Stimulated activated CD8-positive, alpha-beta memory T cell treated with anti-CD3 and anti-CD28 coated beads, Interleukin-4, amount 100 ng/mL, for 1 hour (primary cell): ENCODE data around the gene CSF2.

ENCODE experiments used
- DNase-seq, 2 donors: peaks; one replicate each; pipeline ENCODE4 v3.0.0-alpha.2; 2020; ENCODE audit warnings: low read depth in 2 of 2, low spot score in 1 of 2

Gene CSF2

DNA sequence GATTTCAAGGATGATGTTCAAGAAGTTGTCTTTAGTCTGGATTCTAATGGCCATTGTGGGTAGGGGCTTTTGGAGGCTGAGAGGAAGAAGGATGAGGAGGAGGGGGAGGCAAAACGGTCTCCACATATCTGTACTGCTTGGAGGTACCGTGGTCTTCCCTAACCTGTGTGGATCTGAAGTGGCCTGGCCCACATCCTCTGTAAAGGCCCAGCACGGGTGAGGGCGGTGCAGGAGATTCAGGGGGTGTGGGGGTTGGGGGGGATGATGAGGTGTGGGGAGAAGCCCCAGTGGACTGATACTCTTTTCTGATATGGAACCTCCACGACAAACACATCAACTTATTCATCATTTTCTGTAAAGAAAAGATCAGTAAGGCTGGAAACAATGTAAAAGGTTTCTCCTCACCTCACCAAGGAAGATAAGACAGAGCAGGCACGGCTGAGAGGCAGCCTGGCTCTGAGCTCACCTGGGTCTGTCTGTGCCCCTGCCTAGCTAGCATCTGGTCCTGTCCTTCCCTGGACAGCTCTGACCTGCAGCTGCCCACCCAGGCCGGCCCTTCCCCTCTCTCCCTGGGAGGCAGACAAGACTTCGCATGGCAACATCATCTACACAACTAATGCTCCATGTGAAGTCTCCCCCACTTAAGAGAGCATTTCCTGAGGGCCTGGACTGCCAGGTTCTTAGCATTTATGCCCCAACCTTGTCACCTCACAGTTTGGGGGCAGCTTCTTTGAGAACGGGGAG lies 18.7 kb upstream of the CSF2 start:
- no peak for DNase-seq

- DNase-seq: no peak
Measured at GRCh38 chr5:132055441-132055807, 18.2 kb upstream of the CSF2 start.

DNA sequence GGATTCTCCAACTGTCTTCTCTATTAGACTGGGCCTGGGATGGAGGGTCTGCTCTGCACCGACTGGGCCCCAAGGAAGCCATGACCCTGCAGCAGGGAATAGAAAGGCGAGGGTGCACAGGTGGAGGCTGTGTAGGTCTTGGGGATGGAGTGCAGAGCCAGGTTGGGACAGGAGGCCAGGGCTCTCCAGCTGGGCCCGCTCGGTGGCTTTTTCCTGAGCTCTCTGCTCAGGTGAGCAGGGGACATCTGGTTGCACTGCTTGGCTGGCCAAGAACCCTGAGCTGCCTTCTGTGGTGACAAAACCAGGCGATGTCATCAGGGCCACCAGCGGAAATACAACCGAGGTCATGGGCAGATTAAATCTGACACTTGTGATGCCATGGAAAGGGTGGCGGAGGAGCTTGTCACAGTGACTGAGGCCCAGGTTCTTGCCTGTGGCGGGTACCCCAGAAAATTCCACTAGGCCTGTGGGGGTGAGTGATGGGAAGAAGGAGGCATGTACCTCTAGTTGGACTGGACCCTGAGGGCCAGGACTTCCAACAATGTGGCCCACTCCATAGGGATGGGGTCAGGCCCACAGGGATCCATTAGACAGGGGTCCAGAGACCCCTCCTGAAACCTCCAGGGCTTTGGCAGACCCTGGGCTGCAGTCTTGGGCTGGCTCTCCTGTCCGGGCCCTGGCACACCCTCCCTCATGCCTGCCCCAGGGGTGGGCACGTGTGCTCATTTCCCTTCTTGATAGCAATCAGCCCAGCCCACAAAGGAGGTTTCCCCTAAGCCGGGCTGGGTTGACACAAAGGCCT lies 17.6 kb upstream of the CSF2 start:
- DNase-seq: peak in 1 of 2 donors; percentile 46

- DNase-seq: no peak
Measured at GRCh38 chr5:132056610-132057497, 16.7 kb upstream of the CSF2 start.

DNA sequence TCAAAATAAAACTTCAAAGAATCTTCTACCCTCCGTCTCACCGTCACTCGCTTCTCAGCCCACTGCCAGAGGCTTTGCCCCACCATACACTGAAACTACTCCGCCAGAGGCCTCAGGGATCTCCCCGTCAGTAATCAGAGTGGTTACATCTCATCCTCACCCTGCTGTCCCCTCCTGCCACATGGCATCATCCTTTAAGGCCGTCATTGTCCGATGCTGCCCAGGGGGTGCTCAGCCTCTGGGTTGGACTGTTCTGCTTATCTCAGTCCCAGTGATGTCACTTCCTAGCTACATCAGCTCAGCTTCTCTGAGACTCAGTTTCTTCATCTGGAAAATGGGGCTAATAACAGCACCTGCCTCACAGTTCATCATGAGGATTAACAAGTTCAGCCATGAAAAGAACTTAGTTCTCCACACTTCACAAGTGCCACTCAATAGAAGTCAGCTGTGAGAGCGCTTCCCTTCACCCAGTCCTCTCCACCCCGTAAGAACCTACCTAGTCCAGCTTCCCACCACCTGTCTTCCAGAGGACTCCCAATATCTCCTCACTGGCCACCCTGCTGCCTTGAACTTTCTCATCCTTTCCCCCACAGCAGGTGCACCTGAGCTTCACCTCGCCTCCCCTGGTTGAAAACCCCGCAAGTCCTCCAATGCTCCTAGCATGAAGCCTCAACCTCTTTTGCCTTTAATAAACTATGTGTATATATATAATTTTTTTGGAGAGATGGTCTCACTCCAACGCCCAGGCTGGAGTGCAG lies 15.9 kb upstream of the CSF2 start:
- DNase-seq: no peak

- DNase-seq: no peak
Measured at GRCh38 chr5:132058646-132059042, 14.9 kb upstream of the CSF2 start.

DNA sequence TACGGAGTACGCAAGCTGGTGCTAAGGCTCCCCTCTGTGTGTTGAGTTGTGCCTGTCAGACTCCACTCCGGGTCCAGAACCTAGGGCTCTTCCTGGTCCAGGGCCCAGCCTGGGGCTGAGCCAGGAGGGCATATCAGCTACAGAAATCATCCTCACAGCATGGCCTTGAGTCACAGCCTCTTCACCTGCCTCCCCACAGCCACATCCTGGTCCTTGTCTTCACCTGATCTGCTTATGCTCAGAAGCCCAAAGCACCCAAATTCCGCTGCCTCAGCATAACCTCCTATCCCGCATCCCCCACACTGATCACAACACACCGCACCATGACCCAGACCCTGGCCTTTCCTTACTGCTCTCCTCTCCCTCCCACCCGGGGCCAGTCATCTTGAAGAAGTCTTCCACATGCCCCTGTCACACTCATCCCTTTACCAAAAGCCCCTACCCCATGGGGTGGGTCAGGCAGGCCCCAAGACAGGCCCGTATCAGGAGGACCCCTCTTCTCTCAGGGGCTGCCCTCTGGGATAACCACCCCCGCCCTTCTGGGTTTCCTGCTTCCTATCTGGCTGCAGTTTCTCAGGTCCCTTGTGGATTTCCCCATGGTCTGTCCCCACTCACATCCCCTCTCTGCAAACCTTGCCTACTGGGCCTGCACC lies 14.4 kb upstream of the CSF2 start:
- DNase-seq: peak in 1 of 2 donors; percentile 16

DNA sequence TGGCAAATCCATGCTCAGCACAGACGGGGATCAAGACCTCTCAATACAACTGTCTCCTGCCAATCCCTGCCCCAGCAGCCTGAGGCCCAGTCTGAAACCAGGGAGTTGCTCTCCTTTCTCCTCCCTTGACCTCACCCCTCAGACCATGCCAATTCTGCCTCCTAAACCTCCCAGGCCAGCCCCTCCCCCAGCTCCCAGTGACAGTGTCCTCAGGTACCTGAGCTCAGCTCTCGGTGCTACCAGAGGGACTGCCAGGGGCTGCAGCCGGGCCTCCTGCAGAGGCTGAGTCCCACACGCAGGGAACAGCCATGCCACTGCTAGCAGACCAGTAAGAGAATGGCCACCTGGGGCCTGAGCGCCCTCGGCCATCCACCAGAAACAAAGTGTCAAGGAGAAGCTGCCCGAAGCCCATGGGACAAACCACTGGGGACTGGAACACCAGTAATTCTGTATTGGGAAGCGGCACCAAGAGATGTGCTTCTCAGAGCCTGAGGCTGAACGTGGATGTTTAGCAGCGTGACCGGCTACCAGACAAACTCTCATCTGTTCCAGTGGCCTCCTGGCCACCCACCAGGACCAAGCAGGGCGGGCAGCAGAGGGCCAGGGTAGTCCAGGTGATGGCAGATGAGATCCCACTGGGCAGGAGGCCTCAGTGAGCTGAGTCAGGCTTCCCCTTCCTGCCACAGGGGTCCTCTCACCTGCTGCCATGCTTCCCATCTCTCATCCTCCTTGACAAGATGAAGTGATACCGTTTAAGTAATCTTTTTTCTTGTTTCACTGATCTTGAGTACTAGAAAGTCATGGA lies 13.7 kb upstream of the CSF2 start:
- no peak for DNase-seq

GRCh38 chr5:132060501-132061161 lies 13.0 kb upstream of the CSF2 start, which contains the start of gene IL3:
IL3 (plus strand) TSS chr5:132060655; CDS start chr5:132060707, 52 bp downstream.
- DNase-seq: no peak

DNA sequence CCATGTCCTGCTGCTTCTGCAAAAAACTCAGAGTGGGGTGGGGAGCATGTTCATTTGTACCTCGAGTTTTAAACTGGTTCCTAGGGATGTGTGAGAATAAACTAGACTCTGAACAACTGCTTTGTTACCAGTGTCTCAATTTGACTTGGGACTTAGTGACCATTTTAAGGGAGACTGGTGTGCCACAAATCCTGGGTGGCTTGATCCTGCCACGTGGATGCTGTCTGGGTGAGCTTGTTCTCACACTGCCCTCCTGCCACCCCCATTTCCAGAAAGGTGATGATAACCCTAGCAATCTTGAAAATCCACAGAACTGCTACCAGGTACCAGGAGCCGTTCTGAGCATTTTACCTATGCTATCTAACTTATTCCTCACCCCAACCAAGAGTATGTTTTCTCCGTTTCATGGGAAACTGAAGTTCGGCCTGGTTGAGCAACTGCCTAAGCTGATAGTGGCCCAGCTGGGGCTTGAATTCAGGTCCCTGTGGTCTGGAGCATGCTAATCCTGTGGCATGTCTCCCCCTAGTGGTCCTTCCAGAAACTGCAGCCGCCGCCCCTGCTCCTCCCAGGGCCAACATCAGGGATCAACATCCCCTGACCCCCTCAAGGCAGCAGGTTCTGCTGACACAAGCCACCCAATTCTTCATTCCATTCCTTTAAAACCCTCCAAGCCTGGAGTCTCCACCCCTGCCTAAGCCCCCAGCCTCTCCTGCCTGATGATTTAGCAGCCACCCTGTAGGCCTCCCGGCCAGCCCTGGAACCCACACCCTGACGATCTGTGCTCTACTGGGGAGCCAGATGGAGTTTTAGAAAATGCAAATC lies 10.3 kb upstream of the CSF2 start:
- peak; percentile 67 to 69 for DNase-seq

- no peak for DNase-seq
Measured at GRCh38 chr5:132064140-132064539, 9.4 kb upstream of the CSF2 start.

- DNase-seq: peak; percentile 69 to 71
Measured at GRCh38 chr5:132064738-132065331, 8.8 kb upstream of the CSF2 start.

DNA sequence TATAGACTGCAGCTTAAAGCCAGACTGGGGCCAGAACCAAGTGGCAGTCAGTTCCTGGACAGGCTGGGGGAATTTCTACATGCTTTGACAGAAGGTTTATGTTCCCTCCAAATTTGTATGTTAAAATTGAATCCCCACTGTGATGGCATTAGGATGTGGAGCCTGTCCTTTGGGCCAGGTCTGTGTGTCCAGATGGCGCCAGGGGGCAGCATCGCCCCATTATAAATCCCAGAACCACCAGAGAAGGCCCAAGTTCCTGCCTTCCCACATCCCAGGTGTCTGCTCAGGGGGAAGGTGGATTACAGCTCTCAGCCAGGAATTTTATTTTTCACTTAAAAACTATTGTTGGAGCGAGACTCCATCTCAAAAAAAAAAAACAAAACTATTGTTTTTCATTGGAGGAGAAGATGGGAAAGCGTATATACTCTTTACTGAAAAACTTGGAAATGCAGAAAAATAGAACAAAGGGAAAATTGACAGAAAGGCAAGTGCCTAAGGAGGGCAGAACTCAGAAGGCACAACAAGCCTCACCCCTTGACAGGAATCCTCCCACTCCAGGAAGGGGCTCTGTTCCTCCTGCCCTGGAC lies 8.1 kb upstream of the CSF2 start:
- no peak for DNase-seq

DNA sequence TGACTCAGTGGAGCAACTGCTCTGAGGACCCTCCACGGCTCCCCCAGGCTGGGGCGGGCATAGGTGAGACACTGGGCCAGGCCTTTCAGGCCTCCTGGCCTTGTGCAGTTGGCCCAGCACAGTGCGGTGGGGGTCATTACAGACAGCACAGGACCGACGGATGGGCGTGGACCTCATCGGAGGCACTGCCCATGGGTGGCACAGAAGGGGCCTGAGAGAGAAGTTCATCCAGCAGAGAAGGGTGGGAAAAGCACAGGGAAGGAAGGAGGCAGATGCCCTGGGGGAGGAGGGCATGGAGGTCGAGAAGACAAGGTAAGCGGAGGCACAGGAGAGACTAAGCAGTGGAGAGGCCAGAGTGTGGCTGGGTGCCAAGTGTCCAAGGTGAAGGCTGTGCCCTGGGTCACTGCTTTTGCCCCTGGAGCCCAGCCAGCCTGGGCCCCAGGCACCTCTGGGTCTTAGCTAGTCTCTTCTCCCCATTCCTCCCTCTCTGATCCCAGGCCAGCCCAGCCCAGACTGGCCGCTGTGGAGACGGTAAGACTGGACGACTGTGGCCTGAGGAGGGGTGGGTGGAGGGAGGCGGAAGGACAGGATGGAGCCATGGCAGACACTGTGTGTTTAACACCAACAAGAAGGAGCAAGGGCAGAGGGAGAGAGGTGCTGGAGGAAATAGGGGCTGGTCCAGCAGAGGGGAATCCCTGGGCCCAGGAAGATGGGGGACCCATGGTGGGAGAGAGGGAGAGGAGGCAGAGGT lies 7.5 kb upstream of the CSF2 start:
- no peak for DNase-seq

DNA sequence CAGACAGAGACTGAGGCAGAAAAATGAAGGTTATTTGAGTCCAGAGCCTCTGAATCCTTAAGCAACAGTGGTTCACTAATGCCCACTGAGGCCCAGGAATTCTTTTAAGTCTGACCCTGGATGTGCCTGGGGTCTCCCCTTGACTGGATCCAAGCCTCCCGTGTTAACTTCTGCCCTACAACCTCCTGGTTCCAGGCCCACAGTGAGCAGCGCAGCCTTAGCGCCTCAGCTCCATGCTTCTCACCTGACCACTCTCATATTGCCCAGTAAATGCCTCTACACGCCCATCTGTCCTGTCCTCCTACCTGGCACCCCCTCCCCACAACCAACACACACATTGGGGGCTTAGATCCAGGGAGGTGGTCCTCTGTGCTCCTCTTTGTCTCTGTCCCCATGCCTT lies 6.7 kb upstream of the CSF2 start:
- DNase-seq: no peak

GRCh38 chr5:132067451-132067850 lies 6.1 kb upstream of the CSF2 start:
- no peak for DNase-seq
